HepG2 (cell line): ENCODE results near the gene RPUSD2. TPM values are rescaled to one million over a fixed set of nuclear protein-coding genes. Genes with fewer than 3 reads are reported as not detected.

ENCODE experiments used
- ATAC-seq: fragments of 200-7000 bp; cut with Tn5 transposase; 3 replicates; pipeline ENCODE4 v1.9.1; 2020; ENCODE audit warnings: mild to moderate bottlenecking, moderate library complexity
- BruUV-seq: library from RNA; stranded (reverse); fragments of 400-500 nt; replicated peaks from 2 replicates; lab custom pipeline; 2021; lab: Mats Ljungman, UMichigan
- CTCF ChIA-PET: fragments of 300-600 bp; formaldehyde crosslinking; extraction: SDS; loops from one replicate; lab custom pipeline; 2021; ENCODE audit warnings: low total read pairs, inconsistent platforms, low intra/inter-chr PET ratio; lab: Yijun Ruan, JAX
- POLR2A ChIA-PET: fragments of 350-600 bp; sonication (Branson Sonifier 250); formaldehyde crosslinking; loops from one replicate; lab custom pipeline; 2020; ENCODE audit warnings: antibody characterized with exemption, inconsistent platforms; lab: Yijun Ruan, JAX
- DNase-seq: peaks from one replicate; pipeline ENCODE4 v3.0.0-alpha.2; 2015; ENCODE audit warnings: low spot score
- FAIRE-seq: peaks from 3 replicates; lab custom pipeline; 2011; peaks lifted over from hg19 to GRCh38; lab: Jason Lieb, UNC
- H2AFZ ChIP-seq: one replicate; pipeline ENCODE4 v1.6.1; 2011; ENCODE audit warnings: low read length, inconsistent platforms
- H3K27ac ChIP-seq: fragments of 300-600 bp; 3 replicates; pipeline ENCODE4 v1.8.0; 2011; ENCODE audit warnings: mixed run types, mild to moderate bottlenecking, mixed read lengths, low read length, inconsistent platforms; ENCODE audit not compliant: insufficient read depth; ENCODE audit errors: extremely low read length
- H3K27me3 ChIP-seq, 2 experiments: fragments of 200-600 bp in 1 of 2; 2 replicates in 1 of 2; 3 replicates in 1 of 2; pipeline versions ENCODE4 v1.6.0 to v1.8.0; 2011; ENCODE audit warnings: low read length in 2 of 2, mild to moderate bottlenecking in 2 of 2, moderate library complexity in 2 of 2, inconsistent platforms in 1 of 2; ENCODE audit not compliant: insufficient read depth in 2 of 2, control insufficient read depth in 1 of 2
- H3K36me3 ChIP-seq, 2 experiments: fragments of 200-600 bp in 1 of 2; replicated peaks in 1 of 2; 2 replicates in 1 of 2; 3 replicates in 1 of 2; pipeline versions ENCODE4 v1.5.1 to v1.8.0; 2011; ENCODE audit warnings: low read length in 2 of 2, inconsistent platforms in 1 of 2; ENCODE audit not compliant: insufficient read depth in 2 of 2, control insufficient read depth in 1 of 2
- H3K4me1 ChIP-seq: 2 replicates; pipeline ENCODE4 v1.5.1; 2012; ENCODE audit warnings: low read length, inconsistent platforms; ENCODE audit not compliant: insufficient read depth
- H3K4me2 ChIP-seq: 2 replicates; pipeline ENCODE4 v1.6.0; 2011; ENCODE audit warnings: low read depth, low read length, inconsistent platforms
- H3K4me3 ChIP-seq, 3 experiments: fragments of 200-600 bp in 1 of 3; sonication (generic), shearing (Covaris generic) in 1 of 3; replicated peaks in 1 of 3; 2 replicates each; pipeline ENCODE4 v1.5.1; 2011 to 2016; ENCODE audit warnings: low read length in 3 of 3, inconsistent platforms in 2 of 3, low read depth in 2 of 3, mild to moderate bottlenecking in 2 of 3, control low read depth in 1 of 3, mixed read lengths in 1 of 3; ENCODE audit not compliant: insufficient read depth in 1 of 3
- H3K79me2 ChIP-seq: one replicate; pipeline ENCODE4 v1.6.1; 2011; ENCODE audit warnings: low read length, inconsistent platforms; ENCODE audit not compliant: insufficient read depth
- H3K9ac ChIP-seq: 2 replicates; pipeline ENCODE4 v1.6.0; 2011; ENCODE audit warnings: mild to moderate bottlenecking, low read depth, low read length, inconsistent platforms; ENCODE audit not compliant: insufficient read depth
- H3K9me3 ChIP-seq: 2 replicates; pipeline ENCODE4 v1.5.1; 2012; ENCODE audit warnings: mild to moderate bottlenecking, low read length
- H4K20me1 ChIP-seq: 2 replicates; pipeline ENCODE4 v1.6.0; 2011; ENCODE audit warnings: inconsistent platforms, mild to moderate bottlenecking, low read length, moderate library complexity; ENCODE audit not compliant: insufficient read depth
- ATM ChIP-seq: fragments of 450-650 bp; IDR thresholded peaks from 2 replicates; pipeline ENCODE4 v1.7.1; 2017; ENCODE audit warnings: mild to moderate bottlenecking, borderline replicate concordance
- ELK4 ChIP-seq: sonication (generic); formaldehyde crosslinking; IDR thresholded peaks from 2 replicates; pipeline ENCODE4 v1.9.0; 2021; ENCODE audit warnings: missing genetic modification reagents, borderline replicate concordance
- FIP1L1 ChIP-seq: fragments of 200-400 bp; formaldehyde crosslinking; IDR thresholded peaks from 2 replicates; pipeline ENCODE4 v1.6.1; 2018; ENCODE audit warnings: low read depth, mild to moderate bottlenecking, low read length, moderate library complexity, borderline replicate concordance; ENCODE audit not compliant: insufficient read depth
- IKZF1 ChIP-seq: fragments of 450-650 bp; IDR thresholded peaks from 2 replicates; pipeline ENCODE4 v1.7.1; 2016
- ZFY ChIP-seq: sonication (generic); formaldehyde crosslinking; IDR thresholded peaks from 2 replicates; pipeline ENCODE4 v1.4.0; 2020; ENCODE audit warnings: missing genetic modification reagents
- ZNF160 ChIP-seq: sonication (generic); formaldehyde crosslinking; IDR thresholded peaks from 2 replicates; pipeline ENCODE4 v1.8.0; 2022; ENCODE audit warnings: mild to moderate bottlenecking, inconsistent platforms, missing genetic modification reagents
- ZNF296 ChIP-seq: sonication (generic); formaldehyde crosslinking; conservative IDR thresholded peaks from 2 replicates; pipeline ENCODE4 v1.5.0; 2020; ENCODE audit warnings: mild to moderate bottlenecking, missing genetic modification reagents
- WGBS: methylation state at CpG from one replicate; pipeline ENCODE4 v1.1.6; 2017; ENCODE audit warnings: low lambda C conversion rate; 5-methylcytosine and 5-hydroxymethylcytosine counted together
- in situ Hi-C: cut with HindIII; loops from 2 replicates; pipeline ENCODE4 v1.10.0; 2017; ENCODE audit warnings: low pct_unique_long_range_greater_than_20kb; ENCODE audit not compliant: extremely low pct_ligation_motif_present
- intact Hi-C: fragments of 100-400 bp; cut with micrococcal nuclease; formaldehyde crosslinking; loops from one replicate; pipeline ENCODE4 v1.10.0; 2022; ENCODE audit not compliant: unreplicated experiment
- polyA plus RNA-seq, 8 experiments: library from polyadenylated mRNA; depleted of rRNA in 3 of 8; stranded (reverse) in 7 of 8; unstranded in 1 of 8; fragments of >200 nt; fragmentation: Illumina TruSeq in 4 of 8; extraction: Trizol in 4 of 8; gene quantifications; 2 replicates each; pipeline versions ENCODE4 v1.2.1 to v1.2.3, GENCODE V29; 2011 to 2016; ENCODE audit warnings: low read depth in 4 of 8, missing spikeins in 1 of 8, mixed read lengths in 1 of 8; ENCODE audit not compliant: insufficient read depth in 1 of 8
- total RNA-seq, 5 experiments: library from RNA; depleted of rRNA; stranded (reverse); fragments of >200 nt; fragmentation: Illumina TruSeq; extraction: Trizol; gene quantifications; 2 replicates each; pipeline ENCODE4 v1.2.3, GENCODE V29; 2016; ENCODE audit warnings: low read depth in 1 of 5

RPUSD2 gene
- total and polyA plus RNA-seq, 2 of the 13 experiments (the other 11 are each of a cell fraction or from before 2014, with no cell fraction given): 8.6 to 14.5 TPM

GRCh38 chr15:40558952-40559742, 10.0 kb upstream of the RPUSD2 start:
- 91% methylated on average over 6 of the region's 6 CpGs for WGBS
- BruUV-seq: no TSS peak
- H3K4me3 ChIP-seq: no peak overlapping the region
- peaks cover under 1% of the 10 kb centered on the region for H3K79me2 ChIP-seq
- FAIRE-seq (no peak), ATAC-seq (no peak)
- H2AFZ ChIP-seq: no peak overlapping the region
- no peak overlapping the region for H3K9ac ChIP-seq
- intact Hi-C loops: no loop called here
- H3K4me1 ChIP-seq: peaks cover 8% of the 10 kb centered on the region
- no peaks in the 10 kb centered on the region for H4K20me1 ChIP-seq
- no peak overlapping the region for H3K27ac ChIP-seq
- POLR2A ChIA-PET: no interaction called here
- CTCF ChIA-PET: no interaction called here
- H3K9me3 ChIP-seq: no peaks in the 10 kb centered on the region
- H3K36me3 ChIP-seq: peaks cover 4 to 14% of the 10 kb centered on the region in 2 experiments; a peak in 4 of 5 replicates
- TF ChIP-seq ATM (no peak), ZFY (CRISPR knock-in tag) (no peak), FIP1L1 (no peak), IKZF1 (no peak), ELK4 (CRISPR knock-in tag) (no peak)
- TF ChIP-seq, all 625 proteins: peak for 0
- H3K4me2 ChIP-seq: no peak overlapping the region
- H3K27me3 ChIP-seq: no peaks in the 10 kb centered on the region
- no peak for DNase-seq
- in situ Hi-C loops: no loop called here

- TF ChIP-seq ZNF160 (CRISPR knock-in tag) (no peak), ZNF296 (CRISPR knock-in tag) (no peak)
- peaks cover 35% of the 10 kb centered on the region for H3K4me1 ChIP-seq
- WGBS: 100% methylated on average over 2 of the region's 2 CpGs
- no peak for FAIRE-seq
- no peak overlapping the region for H2AFZ ChIP-seq
- H3K27me3 ChIP-seq: no peaks in the 10 kb centered on the region
- no peak for ATAC-seq
- H3K36me3 ChIP-seq: no peaks in the 10 kb centered on the region
- peaks cover 6% of the 10 kb centered on the region for H3K79me2 ChIP-seq
- H3K9me3 ChIP-seq: no peaks in the 10 kb centered on the region
- H3K27ac ChIP-seq: no peak overlapping the region
- no TSS peak for BruUV-seq
- no peak overlapping the region for H3K4me2 ChIP-seq
- no peak for DNase-seq
- in situ Hi-C loops: no loop called here
- H3K4me3 ChIP-seq: no peak overlapping the region
- CTCF ChIA-PET: no interaction called here
- no peaks in the 10 kb centered on the region for H4K20me1 ChIP-seq
- intact Hi-C loops: no loop called here
- POLR2A ChIA-PET: no interaction called here
- H3K9ac ChIP-seq: no peak overlapping the region
Measured at GRCh38 chr15:40562691-40563090, 6.4 kb upstream of the RPUSD2 start.
